ENCODE results near the gene PTCD3.

Gene PTCD3

GRCh38 chr2:86147793-86148192 lies 41.8 kb downstream of the PTCD3 start:
- DNase-seq, result no peak

- DNase-seq, result no peak
Observed at GRCh38 chr2:86150502-86150901, 44.5 kb downstream of the PTCD3 start.

GRCh38 chr2:86157009-86157556 lies 51.0 kb downstream of the PTCD3 start:
- DNase-seq, result no peak

- DNase-seq, result no peak
Observed at GRCh38 chr2:86158286-86158685, 52.3 kb downstream of the PTCD3 start.

GRCh38 chr2:86160156-86160952 lies 54.3 kb downstream of the PTCD3 start:
- DNase-seq, result no peak

- no peak for DNase-seq
Observed at GRCh38 chr2:86170449-86170848, 64.4 kb downstream of the PTCD3 start.

GRCh38 chr2:86171295-86171694 lies 65.3 kb downstream of the PTCD3 start:
- no peak for DNase-seq

GRCh38 chr2:86172610-86173009 lies 66.6 kb downstream of the PTCD3 start:
- DNase-seq, result no peak

GRCh38 chr2:86174445-86174844 lies 68.4 kb downstream of the PTCD3 start:
- DNase-seq, result no peak

- DNase-seq, result no peak
Observed at GRCh38 chr2:86175828-86176227, 69.8 kb downstream of the PTCD3 start.

- no peak for DNase-seq
Observed at GRCh38 chr2:86176597-86176996, 70.6 kb downstream of the PTCD3 start.

- DNase-seq, result no peak
Observed at GRCh38 chr2:86185517-86186212, 79.6 kb downstream of the PTCD3 start.

GRCh38 chr2:86186431-86186830 lies 80.4 kb downstream of the PTCD3 start:
- DNase-seq, result no peak

- no peak for DNase-seq
Observed at GRCh38 chr2:86189782-86190416, 83.9 kb downstream of the PTCD3 start.
